Left kidney (tissue), 2 donors: ENCODE data around the gene CEACAM19. TPM values are rescaled to one million over a fixed set of nuclear protein-coding genes. Genes with fewer than 3 reads are reported as not detected.
"Not testable (repeated sequence)": the region's sequence is repeated elsewhere in the genome, so short reads cannot be mapped to it uniquely, and the experiment has no call there.

ENCODE experiments used
- DNase-seq: peaks from one replicate; pipeline ENCODE4 v3.0.0-alpha.2; 2013
- polyA plus RNA-seq: library from polyadenylated mRNA; unstranded; fragments of 120-200 nt; gene quantifications from one replicate; pipeline ENCODE4 v1.2.1, GENCODE V29; 2013; ENCODE audit not compliant: insufficient read length

CEACAM19 gene
- polyA plus RNA-seq, 1 donor, result 22.7 TPM

DNA sequence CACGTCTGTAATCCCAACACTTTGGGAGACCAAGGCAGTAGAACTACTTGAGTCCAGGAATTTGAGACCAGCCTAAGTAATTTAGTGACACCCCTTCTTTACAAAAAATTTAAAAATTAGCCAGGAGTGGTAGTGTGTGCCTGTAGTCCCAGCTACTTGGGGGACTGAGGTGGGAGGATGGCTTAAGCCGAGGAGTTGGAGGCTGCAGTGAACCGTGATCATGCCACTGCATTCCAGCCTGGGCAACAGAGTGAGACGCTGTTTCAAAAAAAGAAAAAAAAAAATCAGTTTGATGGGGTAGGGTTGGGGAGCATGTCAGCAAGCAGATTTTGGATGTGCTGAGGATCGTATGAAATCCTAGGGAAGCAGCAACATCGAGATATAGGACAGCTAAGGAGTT, 4.2 kb downstream of the CEACAM19 start:
- DNase-seq, result no peak

DNA sequence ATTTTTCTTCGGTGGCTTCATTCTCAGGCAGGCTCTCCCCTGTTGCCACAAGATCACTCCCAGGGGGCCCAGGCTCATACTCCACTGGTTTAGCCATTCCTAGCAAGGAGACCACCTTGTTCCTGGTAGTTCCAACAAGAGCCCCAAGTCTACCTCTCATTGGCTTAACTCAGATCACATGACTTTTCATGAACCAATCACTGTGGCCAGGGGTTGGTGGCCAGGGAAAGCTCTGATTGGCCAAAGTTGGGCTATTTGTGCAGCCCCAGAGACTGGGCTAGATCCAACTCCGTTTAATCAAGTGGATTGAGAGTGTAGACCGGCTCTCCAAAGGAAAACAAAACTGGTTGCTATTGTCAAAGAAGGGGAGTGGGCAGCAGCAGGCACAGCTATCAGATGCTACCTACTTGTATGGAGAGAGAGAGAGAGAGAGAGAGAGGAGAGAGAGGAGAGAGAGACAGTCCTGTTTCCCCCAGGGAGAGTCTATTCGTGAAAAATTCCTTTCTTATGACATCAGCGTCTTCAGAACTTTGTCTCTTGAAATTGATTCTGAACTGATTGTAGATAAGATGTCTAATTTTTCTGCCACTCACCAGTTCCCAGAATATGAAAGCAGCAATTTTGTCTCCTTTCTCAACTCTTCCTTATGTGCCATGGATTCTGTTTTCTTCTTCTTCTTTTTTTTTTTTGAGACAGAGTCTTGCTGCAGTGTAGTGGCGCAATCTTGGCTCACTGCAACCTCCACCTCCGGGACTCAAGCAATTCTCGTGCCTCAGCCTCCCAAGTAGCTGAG, 5.9 kb downstream of the CEACAM19 start:
- no peak for DNase-seq

DNA sequence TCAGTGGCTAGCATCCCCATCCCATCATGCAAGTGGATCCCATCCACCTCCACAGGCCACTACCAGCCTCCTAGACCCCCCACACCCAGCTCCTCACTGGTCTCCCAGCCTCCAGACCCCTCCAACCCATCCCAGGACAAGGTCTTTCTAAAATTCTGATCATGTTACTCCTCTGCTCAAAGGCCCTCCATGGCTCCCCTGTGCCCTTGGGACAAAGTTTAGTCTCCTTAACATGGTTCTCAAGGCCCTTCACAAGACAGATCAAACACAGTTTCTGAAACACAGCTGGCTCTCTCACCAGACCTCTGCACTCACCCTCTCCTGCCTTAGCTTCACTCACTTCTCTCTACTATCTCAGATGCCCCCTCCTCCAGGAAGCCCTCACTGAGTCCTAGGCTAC, 9.3 kb downstream of the CEACAM19 start:
- no peak for DNase-seq

DNA sequence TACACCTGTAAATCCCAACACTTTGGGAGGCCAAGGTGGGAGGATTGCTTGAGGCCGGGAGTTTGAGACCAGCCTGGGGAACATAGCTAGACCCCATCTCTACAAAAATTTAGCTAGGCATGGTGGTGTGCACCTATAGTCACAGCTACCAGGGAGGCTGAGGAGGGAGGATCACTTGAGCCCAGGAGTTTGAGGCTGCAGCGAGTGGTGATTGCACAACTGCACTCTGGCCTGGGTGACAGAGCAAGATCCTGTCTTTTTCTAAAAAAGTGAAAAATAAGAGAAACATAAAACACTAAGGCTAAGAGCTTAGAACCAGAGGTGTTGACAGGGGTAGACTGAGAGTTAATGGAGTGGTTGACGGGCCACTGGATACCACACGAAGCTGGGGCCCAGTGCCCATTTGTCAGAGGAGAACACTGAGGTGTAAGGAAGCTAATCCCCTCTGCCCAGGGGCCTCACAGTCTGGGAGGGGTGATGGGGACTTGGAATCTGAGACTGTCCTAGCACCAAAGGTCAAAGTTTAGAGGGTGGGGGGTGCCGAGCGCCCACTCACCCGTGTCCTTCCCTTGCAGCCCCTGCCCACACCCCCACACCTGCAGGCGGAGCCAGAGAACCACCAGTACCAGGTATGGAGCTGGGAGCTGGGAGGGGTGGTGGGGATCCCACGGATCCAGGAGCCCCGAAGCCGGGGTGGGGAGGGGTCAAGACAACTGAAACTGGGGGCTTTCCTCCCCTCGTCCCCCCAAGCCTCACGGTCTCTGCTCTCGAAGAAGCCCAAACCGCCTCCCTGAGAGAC, 10.9 kb downstream of the CEACAM19 start:
- DNase-seq, result no peak

DNA sequence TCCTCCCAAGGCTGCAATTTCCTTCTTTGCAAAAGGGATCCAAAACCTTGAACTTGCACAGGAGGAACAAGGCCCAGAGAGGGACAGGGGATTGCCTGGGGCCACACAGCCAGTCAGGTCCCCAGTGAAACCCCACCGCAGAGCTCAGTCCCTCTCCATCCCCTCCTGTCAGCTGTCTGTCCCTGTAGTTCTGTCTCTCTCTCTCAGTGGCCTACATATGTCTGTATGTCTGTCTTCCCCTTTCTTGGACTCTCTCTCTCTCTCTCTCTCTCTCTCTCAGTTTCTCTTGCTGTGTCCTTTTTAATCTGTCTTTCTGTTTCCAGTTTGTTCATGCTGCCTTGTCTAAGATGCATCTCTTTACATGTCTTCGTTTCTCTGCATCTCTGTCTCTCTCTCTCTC, 11.5 kb downstream of the CEACAM19 start:
- DNase-seq, result no peak

DNA sequence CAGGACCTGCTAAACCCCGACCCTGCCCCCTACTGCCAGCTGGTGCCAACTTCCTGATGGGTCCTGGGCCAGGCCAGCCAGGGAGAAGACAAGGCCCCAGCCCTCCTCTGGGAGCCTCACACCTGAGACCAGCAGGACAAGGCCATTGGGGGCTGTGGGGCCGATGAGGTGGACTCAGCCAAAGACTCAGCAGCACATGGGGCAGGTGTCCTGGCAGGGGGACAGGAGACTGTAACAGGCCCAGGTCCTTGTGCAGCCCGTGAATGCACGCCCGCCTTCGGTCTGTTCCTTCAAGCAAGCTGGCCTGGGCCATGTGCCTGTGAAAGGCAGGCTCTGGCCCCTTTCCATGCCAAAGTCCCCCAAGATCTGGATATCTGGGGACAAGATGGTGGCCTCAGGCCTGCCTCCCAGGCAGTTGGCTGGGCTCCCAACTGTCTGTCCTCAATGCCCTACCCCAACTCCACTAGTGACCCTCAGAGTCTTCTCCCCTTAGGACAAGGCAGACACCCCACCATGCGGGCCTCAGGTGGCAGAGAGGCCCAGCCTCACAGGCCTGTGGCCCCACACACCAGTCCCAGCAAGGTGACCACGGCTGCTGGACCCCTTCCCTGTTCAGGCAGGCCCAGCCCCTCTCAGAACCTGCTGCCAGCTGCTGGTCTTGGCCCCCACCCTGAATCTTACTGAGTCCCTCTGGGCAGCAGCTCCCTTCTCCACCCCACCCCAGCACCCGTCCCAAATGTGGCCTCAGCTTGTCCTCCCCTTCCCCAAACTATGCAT, 12.3 kb downstream of the CEACAM19 start:
- DNase-seq, result no peak

DNA sequence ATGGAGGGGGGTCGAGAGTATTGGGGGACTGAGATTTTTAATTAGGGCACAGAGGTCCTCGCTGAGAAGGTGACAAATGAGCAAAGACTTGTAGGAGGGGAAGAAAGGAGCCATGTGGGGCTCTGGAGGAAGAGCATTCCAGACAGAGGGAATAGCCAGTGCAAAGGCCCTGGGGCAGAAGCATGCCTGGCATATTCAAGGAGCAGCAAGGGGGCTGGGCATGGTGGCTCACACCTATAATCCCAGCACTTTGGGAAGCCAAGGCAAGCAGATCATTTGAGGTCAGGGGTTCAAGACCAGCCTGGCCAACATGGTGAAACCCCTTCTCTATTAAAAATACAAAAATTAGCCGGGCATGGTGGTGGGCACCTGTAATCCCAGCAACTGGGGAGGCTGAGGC, 13.1 kb downstream of the CEACAM19 start:
- not testable (repeated sequence) for DNase-seq

DNA sequence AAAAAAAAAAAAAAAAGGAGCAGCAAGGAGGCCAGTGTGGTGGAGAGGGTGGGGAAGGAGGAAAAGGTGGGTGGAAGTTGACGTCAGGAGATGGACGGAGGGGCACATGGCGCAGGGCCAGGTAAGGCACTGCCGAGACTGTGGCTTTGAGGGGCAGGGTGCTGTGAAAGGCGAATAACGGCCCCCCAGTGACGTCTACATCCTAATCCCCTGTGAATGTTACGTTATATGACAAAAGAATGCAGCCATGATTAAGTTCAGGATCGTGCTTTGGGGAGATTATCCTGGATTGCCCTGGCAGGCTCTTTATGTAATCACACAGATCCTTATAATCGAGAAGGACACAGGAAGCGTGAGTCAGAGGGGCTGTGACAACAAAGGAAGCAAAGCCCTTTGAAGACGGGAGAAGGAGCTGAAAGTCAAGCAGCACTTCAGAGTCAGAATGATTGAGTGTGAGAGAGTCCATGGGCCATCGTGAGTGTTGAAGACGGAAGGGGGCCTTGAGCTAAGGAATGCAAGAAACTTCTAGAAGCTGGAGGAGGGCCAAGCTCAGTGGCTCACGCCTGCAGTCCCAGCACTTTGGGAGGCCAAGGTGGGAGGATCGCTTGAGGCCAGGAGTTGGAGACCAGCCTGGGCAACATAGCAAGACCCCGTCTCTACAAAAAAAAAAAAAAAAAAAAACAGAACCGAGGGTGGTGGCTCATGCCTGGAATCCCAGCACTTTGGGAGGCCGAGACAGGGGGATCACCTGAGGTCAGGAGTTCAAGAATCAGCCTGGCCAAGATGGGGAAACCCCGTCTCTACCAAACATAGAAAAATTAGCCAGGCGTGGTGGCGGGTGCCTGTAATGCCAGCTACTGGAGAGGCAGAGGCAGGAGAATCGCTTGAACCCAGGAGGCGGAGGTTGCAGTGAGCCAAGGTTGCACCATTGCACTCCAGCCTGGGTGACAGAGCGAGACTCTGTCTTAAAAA, 13.9 kb downstream of the CEACAM19 start:
- DNase-seq, result no peak

DNA sequence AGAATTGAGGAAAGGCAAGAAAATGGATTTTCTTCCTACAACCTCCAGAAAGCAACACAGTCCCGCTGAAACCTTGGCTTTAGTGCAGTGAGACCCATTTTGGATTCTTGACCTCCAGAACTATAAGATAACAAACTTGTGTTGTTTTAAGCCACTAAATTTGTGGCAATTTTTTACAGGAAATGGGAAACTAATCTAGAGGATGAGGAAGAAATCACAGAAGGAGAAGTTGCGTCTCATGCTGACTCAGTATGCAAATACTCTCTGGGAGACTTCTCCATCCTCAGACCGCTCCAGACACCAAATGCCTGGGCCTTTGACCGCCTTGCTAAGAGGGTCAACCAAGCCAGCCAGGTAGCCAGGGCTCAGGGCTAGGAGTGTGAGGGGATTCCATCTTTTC, 14.6 kb downstream of the CEACAM19 start:
- no peak for DNase-seq

DNA sequence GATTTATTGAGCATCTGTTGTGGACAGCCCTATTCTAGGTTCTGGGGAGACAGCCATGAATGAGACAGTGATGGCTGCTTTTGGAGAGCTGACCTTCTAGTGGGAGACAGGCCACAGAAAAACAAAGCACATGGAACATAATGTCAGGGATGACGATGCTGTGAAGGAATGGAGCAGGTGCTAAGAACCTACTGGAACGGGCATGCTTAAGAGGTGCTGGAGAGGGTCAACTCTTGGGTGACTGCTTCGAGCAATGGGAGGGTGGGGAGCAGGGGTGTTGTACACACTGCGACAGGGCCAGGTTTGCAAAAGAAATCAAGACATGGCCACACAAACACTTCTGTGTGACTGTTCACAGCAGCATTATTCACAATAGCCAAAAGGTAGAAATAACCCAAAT, 15.6 kb downstream of the CEACAM19 start:
- no peak for DNase-seq

DNA sequence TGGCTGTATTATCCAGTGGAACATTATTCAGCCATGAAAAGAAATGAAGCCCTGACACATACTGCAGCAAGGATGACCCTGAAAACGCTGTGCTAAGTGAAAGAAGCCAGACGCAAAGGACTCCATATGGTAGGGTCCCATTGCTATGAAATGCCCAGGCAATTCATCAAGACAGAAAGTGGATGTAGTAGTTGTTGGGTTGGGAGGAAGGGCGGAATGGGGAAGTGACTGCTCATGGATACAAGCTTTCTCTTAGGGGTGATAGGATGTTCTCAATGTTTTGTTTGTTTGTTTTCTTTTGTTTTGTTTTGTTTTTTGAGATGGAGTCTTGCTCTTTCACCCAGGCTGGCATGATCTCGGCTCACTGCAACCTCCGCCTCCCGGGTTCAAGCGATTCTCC, 16.6 kb downstream of the CEACAM19 start:
- no peak for DNase-seq

DNA sequence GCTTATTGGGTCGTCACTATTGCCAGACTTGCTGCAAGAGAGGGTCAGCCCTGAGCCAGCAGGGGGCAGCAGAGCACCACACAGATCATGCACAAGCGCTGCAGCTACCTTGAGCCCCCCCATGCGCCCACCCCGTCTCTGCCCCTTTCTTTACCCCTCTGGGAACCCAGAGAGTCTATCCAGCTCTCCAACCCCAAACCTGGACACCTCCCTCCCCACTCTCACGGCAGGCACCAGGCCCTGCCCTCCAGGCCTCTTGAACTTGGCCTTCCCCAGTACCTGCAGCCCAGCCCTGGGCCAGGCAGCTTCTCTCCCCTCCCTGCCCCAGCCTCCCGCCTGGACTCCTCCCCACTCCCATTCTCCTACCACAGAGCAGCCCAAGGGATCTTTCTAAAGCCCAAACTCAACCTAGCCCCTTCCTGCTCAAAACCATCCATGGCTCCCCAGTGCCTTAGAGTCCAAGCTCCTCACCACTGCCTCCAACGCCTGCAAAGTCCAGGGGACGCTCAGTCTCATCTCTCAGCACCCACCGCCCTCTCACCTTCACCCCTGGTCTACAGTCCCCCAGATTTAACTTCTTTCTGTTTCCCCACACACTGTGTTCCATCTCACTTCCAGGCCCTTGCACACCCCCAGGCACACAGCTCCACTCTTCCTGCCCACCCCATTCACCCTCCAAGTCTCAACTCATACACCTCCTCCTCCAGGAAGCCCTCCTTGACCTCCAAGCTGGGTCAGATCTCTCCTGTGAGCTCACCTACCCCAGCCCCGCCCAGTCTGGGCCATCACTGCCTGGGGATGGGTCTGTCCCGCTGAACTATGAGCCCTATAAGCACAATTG, 18.2 kb downstream of the CEACAM19 start:
- peak; percentile 70 for DNase-seq

DNA sequence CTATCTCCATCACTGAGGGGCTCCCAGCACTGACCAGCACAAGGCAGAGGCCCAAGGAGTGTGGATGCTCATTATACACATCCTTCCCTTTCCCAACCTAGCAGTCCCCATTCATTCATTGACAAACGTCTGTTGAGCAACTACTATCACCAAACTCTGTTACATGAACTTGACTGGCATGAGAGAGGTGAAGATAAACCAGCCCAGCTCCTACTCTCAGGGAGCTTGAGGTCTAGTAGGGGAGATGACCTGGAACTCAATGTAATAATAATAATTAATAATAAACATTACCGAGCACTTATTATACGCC, 18.8 kb downstream of the CEACAM19 start:
- no peak for DNase-seq

DNA sequence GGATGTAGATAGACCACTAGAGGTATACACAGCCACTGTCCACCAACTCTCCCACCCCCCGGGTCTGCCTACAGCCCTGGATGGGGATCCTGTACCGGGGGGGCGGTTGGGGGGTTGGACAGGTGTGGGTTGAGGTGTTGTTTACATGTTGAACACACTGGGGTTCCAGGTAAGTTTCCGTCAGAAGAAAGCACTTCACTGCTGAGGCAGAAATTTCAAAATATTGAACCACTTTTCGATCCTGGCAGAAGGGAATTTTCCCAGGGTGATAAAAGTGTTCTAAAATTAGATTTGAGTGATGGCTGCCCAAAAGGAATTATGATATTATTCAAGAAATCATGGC, 21.1 kb downstream of the CEACAM19 start:
- DNase-seq, result no peak

DNA sequence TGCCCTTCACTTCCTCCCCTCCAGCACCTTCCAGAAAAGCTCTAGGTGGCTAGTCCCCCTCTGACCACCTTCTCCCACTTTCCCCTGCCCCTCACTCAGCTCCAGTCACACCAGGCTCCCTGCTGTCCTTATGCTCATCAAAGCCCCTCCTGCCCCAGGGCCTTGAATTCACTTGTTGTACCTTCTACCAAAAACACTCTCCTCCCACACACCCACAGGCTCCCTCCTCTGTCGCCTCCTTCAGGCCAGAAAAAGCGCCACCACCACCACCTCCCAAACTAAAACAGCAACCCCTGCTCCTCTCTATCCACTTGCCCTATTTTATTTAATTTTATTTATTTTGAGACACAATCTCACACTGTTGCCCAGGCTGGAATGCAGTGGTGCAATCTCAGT, 22.9 kb downstream of the CEACAM19 start:
- no peak for DNase-seq

DNA sequence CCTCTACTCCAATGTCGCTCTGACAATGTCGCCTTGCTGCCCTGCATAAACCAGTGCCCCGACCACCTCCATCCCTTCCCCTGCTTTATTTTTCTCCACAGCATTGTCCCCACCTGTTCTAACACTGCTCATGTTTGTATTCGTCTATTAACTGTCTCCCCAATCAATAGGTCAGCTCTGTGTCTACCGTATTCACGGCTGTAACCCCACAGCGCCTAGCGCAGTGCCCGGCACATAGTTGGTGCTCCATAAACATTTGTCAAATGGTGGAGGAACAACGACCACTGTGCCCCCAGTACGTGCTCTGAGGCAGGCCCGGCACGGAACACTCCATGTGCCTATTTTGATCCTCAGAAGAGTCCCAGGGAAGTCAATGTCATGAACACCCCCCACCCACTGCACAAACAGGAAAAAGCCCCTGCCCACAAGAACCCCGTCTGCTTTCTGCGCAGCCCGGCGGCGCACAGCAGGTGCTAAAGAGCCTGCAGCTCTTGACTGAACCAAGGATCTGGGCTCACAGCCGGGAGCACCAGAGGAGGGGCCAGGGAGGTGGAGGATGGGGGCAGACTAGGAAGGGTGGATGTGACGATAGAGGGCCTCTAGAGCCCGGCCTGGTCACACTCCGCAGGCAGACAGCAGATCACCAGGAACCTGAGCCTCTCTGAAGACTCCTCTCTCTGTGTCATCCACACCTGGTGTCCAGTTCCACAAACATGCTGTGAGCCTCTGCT, 25.8 kb downstream of the CEACAM19 start:
- DNase-seq, result peak; percentile 30

DNA sequence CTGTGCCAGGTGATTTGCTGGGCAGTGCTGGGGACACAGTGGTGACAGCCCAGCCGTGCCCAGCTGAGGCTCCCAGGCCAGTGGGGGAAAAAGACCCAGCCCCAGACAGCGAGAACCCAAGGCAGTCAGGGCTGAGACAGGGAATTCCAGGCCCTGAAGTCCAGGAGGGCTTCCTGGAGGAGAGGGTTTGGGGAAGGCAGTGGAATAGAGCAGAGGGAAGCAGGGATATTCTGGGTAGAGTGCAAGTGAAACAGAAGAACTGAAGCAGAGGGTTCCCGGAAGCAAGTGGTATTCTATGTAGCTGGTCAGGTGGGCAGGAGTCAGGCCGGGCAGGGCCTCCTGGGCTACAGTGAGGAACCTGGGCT, 26.4 kb downstream of the CEACAM19 start:
- DNase-seq, result no peak

DNA sequence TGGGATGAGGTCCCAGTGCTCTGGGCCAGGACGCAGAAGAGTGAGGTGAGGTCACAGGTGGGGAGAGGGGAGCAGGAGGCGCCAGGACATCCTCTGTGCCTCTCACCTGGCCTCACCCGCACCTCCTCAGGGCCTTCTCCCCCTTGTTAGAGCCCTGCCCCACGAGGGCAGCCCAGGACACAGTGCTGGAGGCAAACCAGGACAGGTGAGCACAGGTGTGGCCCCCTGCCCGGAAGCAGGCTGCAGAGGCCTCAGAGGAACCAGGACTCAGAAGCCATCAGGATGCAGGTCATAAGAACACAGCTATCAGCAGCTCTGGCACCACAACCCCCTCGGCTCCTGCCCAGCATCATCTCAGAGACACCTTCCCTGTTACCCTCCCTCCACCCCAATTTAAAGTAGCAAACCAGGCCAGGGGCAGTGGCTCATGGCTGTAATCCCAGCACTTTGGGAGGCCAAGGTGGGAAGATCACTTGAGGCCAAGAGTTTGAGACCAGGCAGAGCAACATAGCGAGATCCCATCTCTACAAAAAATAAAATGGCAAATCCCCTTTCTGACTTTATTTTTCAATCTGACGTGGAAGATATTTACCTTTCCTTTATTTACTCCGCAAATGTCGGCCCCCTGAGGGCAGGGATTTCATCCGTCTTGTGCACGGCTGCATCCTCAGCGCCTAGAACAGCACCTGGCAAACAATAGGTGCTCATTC, 27.4 kb downstream of the CEACAM19 start, which contains the start of gene CEACAM16:
CEACAM16 (plus strand) TSS at position 660 of the 710 bp plus-strand sequence. CDS start 2,306 bp downstream, outside the sequence.
- DNase-seq, result no peak

DNA sequence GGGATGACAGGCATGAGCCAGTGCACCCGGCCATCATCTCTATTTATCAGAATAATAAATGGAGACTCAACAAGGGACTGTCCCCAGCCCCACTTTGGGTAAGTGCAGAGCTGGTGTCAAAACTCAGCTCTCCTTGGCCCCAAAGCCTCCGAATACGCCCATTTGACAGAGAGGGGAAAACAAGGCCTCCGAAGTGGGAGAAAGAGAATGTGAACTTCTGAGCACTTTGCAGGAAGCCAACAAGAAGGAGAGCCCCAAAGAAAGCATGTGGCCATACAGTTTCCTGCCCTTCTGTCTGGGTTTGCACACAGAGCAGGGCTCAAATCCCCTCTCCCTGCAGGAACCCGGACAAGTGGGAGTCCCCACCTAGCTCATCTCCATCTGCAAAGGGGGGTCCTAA, 29.3 kb downstream of the CEACAM19 start:
- DNase-seq, result no peak
